A549 (cell line): ENCODE results near the gene MYH14. TPM values are rescaled to one million over a fixed set of nuclear protein-coding genes. Genes with fewer than 3 reads are reported as not detected.

Source experiments
- ATAC-seq, 2 experiments: fragments of 200-7000 bp in 1 of 2; fragments of >200 bp in 1 of 2; cut with Nextera tagmentation in 1 of 2; cut with Tn5 transposase in 1 of 2; 3 replicates each; pipeline versions ENCODE4 v1.8.0 to v1.9.1; 2018 to 2020; ENCODE audit warnings: mild to moderate bottlenecking in 1 of 2, moderate library complexity in 1 of 2
- CTCF ChIA-PET: fragments of 300-600 bp; sonication (Branson Sonifier 250); formaldehyde crosslinking; extraction: SDS; loops from one replicate; lab custom pipeline; 2021; ENCODE audit warnings: antibody characterized with exemption, inconsistent platforms; lab: Yijun Ruan, JAX
- POLR2A ChIA-PET: fragments of 350-600 bp; formaldehyde crosslinking; extraction: SDS; loops from one replicate; lab custom pipeline; 2021; ENCODE audit warnings: antibody characterized with exemption, inconsistent platforms; lab: Yijun Ruan, JAX
- DNase-seq, 2 experiments: peaks; one replicate each; pipeline versions ENCODE4 v3.0.0 to v3.0.0-alpha.2; 2011 to 2016; ENCODE audit warnings: low read depth in 1 of 2, low spot score in 1 of 2
- FAIRE-seq: peaks from 2 replicates; lab custom pipeline; 2011; peaks lifted over from hg19 to GRCh38; lab: Jason Lieb, UNC
- H3K27ac ChIP-seq, 2 experiments: fragments of >200 bp; sonication (Bioruptor Twin); formaldehyde crosslinking; 3 replicates each; pipeline ENCODE4 v1.5.1; 2016 to 2017
- H3K4me1 ChIP-seq: fragments of >200 bp; sonication (Bioruptor Twin); formaldehyde crosslinking; 3 replicates; pipeline ENCODE4 v1.6.1; 2016
- H3K4me2 ChIP-seq: fragments of >200 bp; sonication (Bioruptor Twin); formaldehyde crosslinking; 3 replicates; pipeline ENCODE4 v1.6.1; 2016
- H3K4me3 ChIP-seq: fragments of >200 bp; sonication (Bioruptor Twin); formaldehyde crosslinking; 3 replicates; pipeline ENCODE4 v1.5.1; 2016
- H3K9me3 ChIP-seq: fragments of >200 bp; sonication (Bioruptor Twin); formaldehyde crosslinking; 3 replicates; pipeline ENCODE4 v1.6.1; 2016
- CBX2 ChIP-seq: fragments of 200-600 bp; sonication (generic); IDR thresholded peaks from 2 replicates; pipeline ENCODE4 v1.6.1; 2016; ENCODE audit warnings: low read depth, mild to moderate bottlenecking, borderline replicate concordance
- CEBPB ChIP-seq, 2 experiments: fragments of >200 bp in 1 of 2; sonication (Bioruptor Twin) in 1 of 2; formaldehyde crosslinking in 1 of 2; IDR thresholded peaks; 2 replicates each; pipeline ENCODE4 v1.6.1; 2012 to 2016
- EHF ChIP-seq: fragments of 250-450 bp; sonication (Bioruptor Pico); IDR thresholded peaks from 2 replicates; pipeline ENCODE4 v1.5.0; 2020; ENCODE audit warnings: mild to moderate bottlenecking
- HDAC2 ChIP-seq: fragments of 200-600 bp; sonication (generic); IDR thresholded peaks from 2 replicates; pipeline ENCODE4 v1.6.1; 2016
- HEYL ChIP-seq: fragments of 250-450 bp; sonication (Bioruptor Pico); IDR thresholded peaks from 2 replicates; pipeline ENCODE4 v1.8.0; 2021; ENCODE audit warnings: mild to moderate bottlenecking, moderate library complexity
- HOXA7 ChIP-seq: fragments of 250-450 bp; sonication (Bioruptor Pico); IDR thresholded peaks from 2 replicates; pipeline ENCODE4 v1.5.0; 2020; ENCODE audit warnings: mild to moderate bottlenecking, moderate library complexity
- HOXB5 ChIP-seq: fragments of 250-450 bp; sonication (Bioruptor Pico); IDR thresholded peaks from 2 replicates; pipeline ENCODE4 v1.5.0; 2020; ENCODE audit warnings: mild to moderate bottlenecking, moderate library complexity
- JUNB ChIP-seq: fragments of >200 bp; sonication (Bioruptor Twin); formaldehyde crosslinking; IDR thresholded peaks from 2 replicates; pipeline ENCODE4 v1.6.1; 2016
- KDM1A ChIP-seq: fragments of 200-600 bp; sonication (generic); IDR thresholded peaks from 2 replicates; pipeline ENCODE4 v1.6.1; 2016; ENCODE audit warnings: low read depth, mild to moderate bottlenecking
- NFE2L2 ChIP-seq: fragments of 150-350 bp; conservative IDR thresholded peaks from 2 replicates; pipeline ENCODE4 v1.6.1; 2014; ENCODE audit warnings: low read length
- POLR2AphosphoS2 ChIP-seq: conservative IDR thresholded peaks from 2 replicates; pipeline ENCODE4 v1.6.1; 2012; ENCODE audit warnings: low read length, improper control_type of control experiment, inconsistent platforms
- RARB ChIP-seq: fragments of 250-450 bp; sonication (Bioruptor Pico); IDR thresholded peaks from 2 replicates; pipeline ENCODE4 v1.8.0; 2021; ENCODE audit warnings: mild to moderate bottlenecking, moderate library complexity
- RCOR1 ChIP-seq: fragments of 150-350 bp; IDR thresholded peaks from 2 replicates; pipeline ENCODE4 v1.6.1; 2014; ENCODE audit warnings: antibody characterized with exemption, low read length, low read depth
- TP53 ChIP-seq: fragments of 250-450 bp; sonication (Bioruptor Pico); IDR thresholded peaks from 2 replicates; pipeline ENCODE4 v1.5.0; 2021; ENCODE audit warnings: mild to moderate bottlenecking, moderate library complexity
- ZFP36 ChIP-seq: fragments of 450-650 bp; IDR thresholded peaks from 2 replicates; pipeline ENCODE4 v1.6.1; 2014; ENCODE audit warnings: borderline replicate concordance; ENCODE audit not compliant: partially characterized antibody
- WGBS: methylation state at CpG from one replicate; pipeline ENCODE4 v1.1.6; 2017; ENCODE audit errors: missing lambda C conversion rate; 5-methylcytosine and 5-hydroxymethylcytosine counted together
- polyA plus RNA-seq, 4 experiments: library from polyadenylated mRNA; depleted of rRNA in 3 of 4; stranded (reverse); fragments of >200 nt; fragmentation: RNase III in 1 of 4; extraction: RNeasy Plus Mini Kit Qiagen cat#74134 plus additional on column Dnase treatment in 1 of 4; gene quantifications; 2 replicates in 3 of 4; 3 replicates in 1 of 4; pipeline ENCODE4 v1.2.3, GENCODE V29; 2011 to 2017
- TF ChIP-seq, protein P1 (sequence below): fragments of 250-450 bp; sonication (Bioruptor Pico); IDR thresholded peaks from 2 replicates; pipeline ENCODE4 v1.5.0; 2020; ENCODE audit warnings: low read depth, mild to moderate bottlenecking, moderate library complexity
- TF ChIP-seq, protein P2 (sequence below): fragments of 250-450 bp; sonication (Bioruptor Pico); IDR thresholded peaks from 2 replicates; pipeline ENCODE4 v1.5.0; 2021; ENCODE audit warnings: mild to moderate bottlenecking, moderate library complexity, borderline replicate concordance
- TF ChIP-seq, protein P3 (sequence below): IDR thresholded peaks from 2 replicates; pipeline ENCODE4 v1.6.1; 2012; ENCODE audit warnings: low read depth, borderline replicate concordance
- TF ChIP-seq, protein P4 (sequence below): fragments of >200 bp; sonication (Bioruptor Twin); formaldehyde crosslinking; IDR thresholded peaks from 2 replicates; pipeline ENCODE4 v1.6.1; 2016
- TF ChIP-seq, protein P5 (sequence below): IDR thresholded peaks from 2 replicates; pipeline ENCODE4 v1.6.1; 2012

The MYH14 gene
- polyA plus RNA-seq, 2 of the 4 experiments (the other 2 are of a cell fraction), result 4.0 to 7.0 TPM

DNA sequence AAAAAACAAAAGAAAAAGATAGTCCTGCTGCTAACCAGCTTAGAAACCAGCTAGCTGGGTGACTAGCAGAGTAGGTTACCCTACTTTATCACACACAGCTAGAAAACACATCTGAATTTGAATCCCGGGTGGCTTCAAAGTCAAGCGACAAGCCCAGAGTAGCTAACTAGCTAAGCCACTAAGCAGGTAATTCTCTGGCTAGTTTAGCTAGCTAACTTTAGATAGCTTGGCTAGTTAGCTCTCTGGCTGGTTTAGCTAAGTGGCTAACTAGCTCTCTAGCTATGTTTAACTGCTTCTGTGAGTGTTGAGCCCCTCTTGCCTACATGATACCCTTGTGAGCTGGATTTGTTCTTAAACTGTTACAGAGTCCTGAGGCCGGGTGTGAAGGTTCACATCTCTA is 12.4 kb downstream of the MYH14 start:
- no peak for DNase-seq
- H3K4me3 ChIP-seq, result no peak overlapping the region
- WGBS, result 69% methylated on average over 3 of the region's 3 CpGs
- ATAC-seq, result no peak
- H3K4me1 ChIP-seq, result no peaks in the 10 kb centered on the region
- POLR2A ChIA-PET, result interaction anchor here (1.5 kb wide), 1 partner anchor 13 kb away, joined by 4 read pairs; the partner anchor contains the start of gene MYH14
- TF ChIP-seq HDAC2, result no peak
- H3K9me3 ChIP-seq, result peaks cover 3% of the 10 kb centered on the region; the same call in 1 of the 3 replicates
- H3K27ac ChIP-seq, result no peak overlapping the region
- H3K4me2 ChIP-seq, result no peak overlapping the region
- CTCF ChIA-PET, result interaction anchor here (0.9 to 1.4 kb wide), 3 partner anchors 16 to 68 kb away, joined by 3 to 5 read pairs (median 4); no protein-coding TSS in a partner anchor
- no peak for FAIRE-seq

DNA sequence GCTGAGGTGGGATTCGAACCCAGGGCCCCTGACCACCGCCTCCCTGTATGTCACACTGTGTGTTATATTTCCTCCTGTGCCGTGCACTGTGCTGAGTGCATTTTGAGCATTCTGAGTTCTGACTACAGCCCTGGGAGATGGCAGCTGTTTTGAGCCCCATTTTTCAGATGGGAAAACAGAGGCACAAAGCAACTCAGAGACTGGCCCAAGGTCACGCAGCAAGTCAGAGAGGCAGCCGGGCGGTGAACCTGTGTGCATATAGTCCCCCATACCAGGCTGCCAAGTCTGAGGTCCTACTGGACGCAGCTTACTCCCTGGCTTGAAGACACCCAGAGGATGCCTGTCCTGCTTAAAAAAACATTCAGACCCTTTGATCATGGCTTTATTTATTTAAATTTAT is 17.7 kb downstream of the MYH14 start:
- CTCF ChIA-PET, result no interaction called here
- WGBS, result 66% methylated on average over 7 of the region's 7 CpGs
- TF ChIP-seq NFE2L2 (no peak), KDM1A (peak; percentile 63; the same call in 1 of the 2 replicates), JUNB (no peak), TP53 (no peak), RCOR1 (no peak), EHF (no peak), HDAC2 (0 out of 2 replicates have a peak, but pooled peaks have one; percentile 47), CEBPB (IDR thresholded peaks at IDR 0.05) (no peak), CBX2 (no peak), HOXB5 (CRISPR knock-in tag) (no peak), HOXA7 (CRISPR knock-in tag) (no peak)
- TF ChIP-seq, protein P1, sequence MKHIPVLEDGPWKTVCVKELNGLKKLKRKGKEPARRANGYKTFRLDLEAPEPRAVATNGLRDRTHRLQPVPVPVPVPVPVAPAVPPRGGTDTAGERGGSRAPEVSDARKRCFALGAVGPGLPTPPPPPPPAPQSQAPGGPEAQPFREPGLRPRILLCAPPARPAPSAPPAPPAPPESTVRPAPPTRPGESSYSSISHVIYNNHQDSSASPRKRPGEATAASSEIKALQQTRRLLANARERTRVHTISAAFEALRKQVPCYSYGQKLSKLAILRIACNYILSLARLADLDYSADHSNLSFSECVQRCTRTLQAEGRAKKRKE, result no peak
- TF ChIP-seq, protein P2, sequence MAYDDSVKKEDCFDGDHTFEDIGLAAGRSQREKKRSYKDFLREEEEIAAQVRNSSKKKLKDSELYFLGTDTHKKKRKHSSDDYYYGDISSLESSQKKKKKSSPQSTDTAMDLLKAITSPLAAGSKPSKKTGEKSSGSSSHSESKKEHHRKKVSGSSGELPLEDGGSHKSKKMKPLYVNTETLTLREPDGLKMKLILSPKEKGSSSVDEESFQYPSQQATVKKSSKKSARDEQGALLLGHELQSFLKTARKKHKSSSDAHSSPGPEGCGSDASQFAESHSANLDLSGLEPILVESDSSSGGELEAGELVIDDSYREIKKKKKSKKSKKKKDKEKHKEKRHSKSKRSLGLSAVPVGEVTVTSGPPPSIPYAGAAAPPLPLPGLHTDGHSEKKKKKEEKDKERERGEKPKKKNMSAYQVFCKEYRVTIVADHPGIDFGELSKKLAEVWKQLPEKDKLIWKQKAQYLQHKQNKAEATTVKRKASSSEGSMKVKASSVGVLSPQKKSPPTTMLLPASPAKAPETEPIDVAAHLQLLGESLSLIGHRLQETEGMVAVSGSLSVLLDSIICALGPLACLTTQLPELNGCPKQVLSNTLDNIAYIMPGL, result no peak

DNA sequence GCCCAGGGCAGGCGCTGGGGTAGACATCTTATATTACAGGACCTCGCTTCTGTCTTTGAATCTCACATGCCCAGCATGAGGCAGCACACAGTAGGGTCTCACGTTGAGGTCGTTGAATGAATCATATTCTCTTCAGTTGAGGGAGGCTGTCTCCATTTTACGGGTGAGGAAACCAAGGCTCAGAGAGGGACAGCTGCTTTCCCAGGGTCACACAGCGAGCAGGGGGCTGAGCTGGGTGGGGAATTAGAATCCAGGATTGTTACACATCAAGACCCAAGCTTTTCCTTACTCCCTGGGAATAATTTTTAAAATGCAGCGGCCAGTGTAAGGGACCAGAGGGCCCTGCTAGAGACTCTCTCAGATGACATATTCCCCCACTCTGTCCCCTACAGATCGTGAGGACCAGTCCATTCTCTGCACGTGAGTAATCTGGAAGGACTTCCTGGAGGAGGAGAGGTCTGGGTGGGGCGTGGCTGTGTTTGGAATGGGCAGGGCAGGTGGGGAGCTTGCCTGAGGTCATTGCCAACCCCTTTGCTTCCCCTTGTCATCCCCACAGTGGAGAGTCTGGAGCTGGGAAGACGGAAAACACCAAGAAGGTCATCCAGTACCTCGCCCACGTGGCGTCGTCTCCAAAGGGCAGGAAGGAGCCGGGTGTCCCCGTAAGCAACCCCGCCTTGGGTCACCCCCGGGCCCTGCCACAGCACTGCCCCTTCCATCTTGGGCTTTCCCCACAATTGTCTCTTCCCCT is 19.4 kb downstream of the MYH14 start:
- CTCF ChIA-PET, result interaction anchor here (0.9 kb wide), 1 partner anchor 33 kb away, joined by 3 read pairs; no protein-coding TSS in a partner anchor
- POLR2A ChIA-PET, result no interaction called here
- WGBS, result 76% methylated on average over 19 of the region's 19 CpGs

More for the DNA sequence above, 17.7 kb downstream of the MYH14 start:
- Histone ChIP-seq H3K4me1 (no peaks in the 10 kb centered on the region), H3K4me2 (no peak overlapping the region), H3K27ac (no peak overlapping the region), H3K4me3 (no peak overlapping the region), H3K9me3 (peaks cover 15% of the 10 kb centered on the region)
- no peak for FAIRE-seq
- no peak for ATAC-seq
- POLR2A ChIA-PET, result no interaction called here
- DNase-seq, result no peak

DNA sequence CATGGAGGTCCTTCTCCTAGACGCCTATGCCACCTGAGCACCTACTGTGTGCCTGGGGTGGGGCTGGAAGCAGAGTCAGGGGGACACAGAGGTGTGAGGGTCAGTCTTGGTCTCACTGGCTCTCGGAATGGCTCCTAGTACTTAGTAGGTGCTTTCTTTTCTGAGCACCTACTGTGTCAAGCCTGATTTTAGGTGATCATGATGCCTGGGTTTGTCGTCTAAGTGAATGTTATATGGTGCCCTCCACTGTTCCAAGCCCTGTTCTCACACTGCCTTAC is 20.0 kb downstream of the MYH14 start:
- Histone ChIP-seq H3K4me1 (no peaks in the 10 kb centered on the region), H3K27ac (no peak overlapping the region), H3K4me3 (no peak overlapping the region), H3K9me3 (peaks cover 15% of the 10 kb centered on the region), H3K4me2 (no peak overlapping the region)
- TF ChIP-seq, protein P3, sequence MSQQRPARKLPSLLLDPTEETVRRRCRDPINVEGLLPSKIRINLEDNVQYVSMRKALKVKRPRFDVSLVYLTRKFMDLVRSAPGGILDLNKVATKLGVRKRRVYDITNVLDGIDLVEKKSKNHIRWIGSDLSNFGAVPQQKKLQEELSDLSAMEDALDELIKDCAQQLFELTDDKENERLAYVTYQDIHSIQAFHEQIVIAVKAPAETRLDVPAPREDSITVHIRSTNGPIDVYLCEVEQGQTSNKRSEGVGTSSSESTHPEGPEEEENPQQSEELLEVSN, result no peak
- no peak for ATAC-seq
- WGBS, result 82% methylated on average over 3 of the region's 3 CpGs
- POLR2A ChIA-PET, result no interaction called here
- CTCF ChIA-PET, result no interaction called here
- no peak for FAIRE-seq
- no peak for DNase-seq

More for the DNA sequence above, 19.4 kb downstream of the MYH14 start:
- DNase-seq (no peak), FAIRE-seq (no peak), ATAC-seq (peak in 1 of 2 experiments; percentile 15; a peak in 2 of 6 replicates)
- H3K9me3 ChIP-seq, result peaks cover 15% of the 10 kb centered on the region
- no peak overlapping the region for H3K4me2 ChIP-seq
- no peaks in the 10 kb centered on the region for H3K4me1 ChIP-seq
- H3K4me3 ChIP-seq, result no peak overlapping the region
- peak; percentile 59 for TF ChIP-seq ZFP36
- TF ChIP-seq, protein P4, sequence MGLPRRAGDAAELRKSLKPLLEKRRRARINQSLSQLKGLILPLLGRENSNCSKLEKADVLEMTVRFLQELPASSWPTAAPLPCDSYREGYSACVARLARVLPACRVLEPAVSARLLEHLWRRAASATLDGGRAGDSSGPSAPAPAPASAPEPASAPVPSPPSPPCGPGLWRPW, result no peak
- TF ChIP-seq RARB (CRISPR knock-in tag), result no peak
- TF ChIP-seq, protein P5, sequence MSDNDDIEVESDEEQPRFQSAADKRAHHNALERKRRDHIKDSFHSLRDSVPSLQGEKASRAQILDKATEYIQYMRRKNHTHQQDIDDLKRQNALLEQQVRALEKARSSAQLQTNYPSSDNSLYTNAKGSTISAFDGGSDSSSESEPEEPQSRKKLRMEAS, result no peak
- no peak for TF ChIP-seq HEYL
- TF ChIP-seq POLR2AphosphoS2, result no peak
- no peak overlapping the region for H3K27ac ChIP-seq
